ENCODE results near the gene ASPG.

GRCh38 chr14:104141621-104142091 is 56.2 kb downstream of the ASPG start:
- TF ChIP-seq CTCF (IDR thresholded peaks at IDR 0.05; ENCODE audit: extremely low read depth in 1 of 2, insufficient read depth in 1 of 2, low read depth in 1 of 2, low read length in 2 of 2) (no peak), EZH2 (IDR thresholded peaks at IDR 0.05; ENCODE audit: borderline replicate concordance, low read depth, low read length, severe bottlenecking) (no peak), MAX (IDR thresholded peaks at IDR 0.05; ENCODE audit: insufficient read depth, insufficient read length) (no peak), POLR2A (IDR thresholded peaks at IDR 0.05; ENCODE audit: low read depth, low read length) (no peak), JUN (IDR thresholded peaks at IDR 0.05; ENCODE audit: borderline replicate concordance, insufficient read depth, insufficient read length, low read depth) (no peak)

Measured in endothelial cell of umbilical vein (primary cell).